NT2/D1 (cell line): Measurements from ENCODE around the gene HOXA3.

Source experiments
- DNase-seq: peaks from one replicate; pipeline ENCODE4 v3.0.0-alpha.2; 2011; ENCODE audit warnings: low read depth, low spot score
- H3K27me3 ChIP-seq: 2 replicates; pipeline ENCODE4 v1.6.0; 2011; ENCODE audit warnings: mild to moderate bottlenecking; ENCODE audit not compliant: insufficient read length, insufficient read depth
- H3K36me3 ChIP-seq: 2 replicates; pipeline ENCODE4 v1.6.1; 2011; ENCODE audit warnings: mild to moderate bottlenecking, low read length, mixed read lengths; ENCODE audit not compliant: insufficient read depth, insufficient read length
- H3K4me1 ChIP-seq: 2 replicates; pipeline ENCODE4 v1.5.1; 2011; ENCODE audit not compliant: insufficient read depth, insufficient read length
- H3K4me3 ChIP-seq: 2 replicates; pipeline ENCODE4 v1.5.1; 2011; ENCODE audit warnings: low read depth; ENCODE audit not compliant: insufficient read length
- H3K9ac ChIP-seq: 2 replicates; pipeline ENCODE4 v1.6.0; 2011; ENCODE audit warnings: low read depth; ENCODE audit not compliant: insufficient read length
- H3K9me3 ChIP-seq: 2 replicates; pipeline ENCODE4 v1.5.1; 2011; ENCODE audit warnings: mild to moderate bottlenecking, low read length; ENCODE audit not compliant: insufficient read depth
- SUZ12 ChIP-seq: IDR thresholded peaks from 2 replicates; pipeline ENCODE4 v1.6.1; 2011; ENCODE audit not compliant: insufficient read length, insufficient read depth; ENCODE audit errors: extremely low read depth
- YY1 ChIP-seq: IDR thresholded peaks from 2 replicates; pipeline ENCODE4 v1.6.1; 2011; ENCODE audit not compliant: insufficient read length, insufficient read depth
- ZNF274 ChIP-seq: IDR thresholded peaks from 2 replicates; pipeline ENCODE4 v1.6.1; 2011; ENCODE audit warnings: mild to moderate bottlenecking, low read depth, low read length

HOXA3 gene

DNA sequence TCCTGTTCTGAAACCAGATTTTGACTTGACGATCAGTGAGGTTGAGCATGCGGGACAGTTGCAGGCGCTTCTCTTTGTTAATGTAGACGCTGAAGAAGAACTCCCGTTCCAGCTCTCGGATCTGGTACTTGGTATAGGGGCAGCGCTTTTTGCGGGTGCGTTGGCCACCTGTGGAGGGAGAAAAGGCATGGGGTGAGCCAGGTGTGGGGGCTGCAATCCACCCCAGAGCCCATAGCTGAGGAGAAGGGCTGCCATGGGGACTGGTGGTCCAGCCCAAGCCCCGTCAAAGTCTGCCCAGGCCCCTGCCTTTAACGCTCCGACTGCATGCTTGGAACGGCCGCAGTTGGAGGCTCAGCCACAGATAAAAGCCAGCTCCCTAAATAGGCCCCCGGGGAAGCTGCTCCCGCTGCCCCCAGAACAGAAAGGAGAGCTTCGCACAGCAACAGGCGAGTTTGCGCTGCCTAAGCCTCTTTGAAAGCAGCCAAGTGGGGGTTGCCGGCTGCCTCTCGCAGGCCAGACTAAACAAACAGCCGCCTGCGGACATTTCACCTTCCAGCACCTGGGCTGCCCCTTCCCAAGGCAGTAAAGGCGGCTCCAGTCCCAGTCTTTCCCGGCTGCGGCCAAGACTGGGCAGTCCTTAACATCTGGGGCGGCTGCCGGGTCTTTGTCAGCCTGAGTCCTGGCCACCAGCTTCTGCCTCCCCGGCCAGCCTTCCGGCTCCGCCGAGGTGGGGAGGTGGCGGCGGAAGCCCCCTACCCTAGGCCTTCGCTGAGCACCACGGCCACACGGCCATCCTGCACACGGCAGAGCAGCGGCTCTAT is 30.7 kb upstream of the HOXA3 start:
- Histone ChIP-seq H3K27me3 (peaks cover 100% of the 10 kb centered on the region), H3K36me3 (no peaks in the 10 kb centered on the region), H3K4me1 (peaks cover 19% of the 10 kb centered on the region), H3K9ac (no peak overlapping the region), H3K9me3 (no peaks in the 10 kb centered on the region), H3K4me3 (no peak overlapping the region)
- no peak for DNase-seq
- TF ChIP-seq ZNF274, result no peak
- peak; percentile 69 for TF ChIP-seq SUZ12

DNA sequence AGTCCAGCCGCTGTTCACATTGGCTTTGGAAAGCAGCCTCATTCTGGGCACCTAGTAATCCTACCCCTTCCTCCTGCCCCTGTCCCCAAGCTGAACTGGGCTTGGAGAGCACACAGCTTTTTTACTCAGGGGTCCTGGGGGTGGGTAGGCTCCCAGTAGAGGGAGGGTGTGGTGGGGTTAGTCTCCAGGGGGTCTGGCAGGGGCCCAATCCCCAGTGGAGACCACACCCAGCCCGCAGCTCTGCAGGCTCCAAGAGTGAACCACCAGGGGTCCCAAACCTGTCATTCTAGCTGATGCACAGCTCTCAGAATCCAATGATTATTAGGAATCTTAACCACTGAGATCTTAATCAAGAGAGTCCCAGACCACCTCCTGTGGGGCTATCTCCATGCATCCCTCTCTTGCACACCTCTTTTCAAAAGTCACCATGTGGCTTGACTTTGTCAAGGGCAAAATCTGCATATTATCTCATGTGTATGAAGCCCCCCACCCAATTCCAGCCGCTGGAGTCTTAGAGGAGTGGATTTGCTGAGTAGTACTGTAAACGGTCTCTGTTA is 30.0 kb upstream of the HOXA3 start:
- no peak overlapping the region for H3K4me3 ChIP-seq
- peaks cover 14% of the 10 kb centered on the region for H3K4me1 ChIP-seq
- no peak for DNase-seq
- no peaks in the 10 kb centered on the region for H3K36me3 ChIP-seq
- peaks cover 100% of the 10 kb centered on the region for H3K27me3 ChIP-seq
- no peak overlapping the region for H3K9ac ChIP-seq
- TF ChIP-seq ZNF274 (no peak), SUZ12 (no peak), YY1 (no peak)
- H3K9me3 ChIP-seq, result no peaks in the 10 kb centered on the region

DNA sequence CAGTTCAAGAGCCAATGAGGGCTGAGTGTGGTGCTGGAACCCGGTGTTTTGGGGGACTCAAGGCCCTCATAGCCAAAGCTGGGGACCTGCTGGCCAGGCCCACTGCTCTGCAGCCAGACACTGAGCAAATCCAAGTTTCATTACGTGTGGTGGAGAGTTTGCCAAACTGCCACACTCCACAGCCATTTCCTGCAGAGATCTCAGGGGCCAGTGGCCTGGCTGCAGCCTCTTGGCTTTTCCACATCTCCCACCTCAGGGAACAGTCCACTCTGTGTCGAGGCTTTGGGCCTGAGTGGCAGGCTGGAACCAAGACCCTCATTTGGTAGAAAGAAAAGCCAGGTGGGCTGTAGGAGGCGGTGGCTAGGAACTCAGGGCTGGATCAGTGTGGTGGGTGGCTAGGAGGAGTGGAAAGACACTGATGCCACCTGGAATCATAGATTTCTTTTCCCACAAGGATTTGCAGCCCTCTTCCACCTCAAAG is 29.5 kb upstream of the HOXA3 start:
- H3K9me3 ChIP-seq, result no peaks in the 10 kb centered on the region
- peaks cover 100% of the 10 kb centered on the region for H3K27me3 ChIP-seq
- H3K4me3 ChIP-seq, result no peak overlapping the region
- DNase-seq, result no peak
- no peak overlapping the region for H3K9ac ChIP-seq
- peak; percentile 27 for TF ChIP-seq SUZ12
- no peak for TF ChIP-seq ZNF274
- TF ChIP-seq YY1, result no peak
- no peaks in the 10 kb centered on the region for H3K36me3 ChIP-seq
- peaks cover 14% of the 10 kb centered on the region for H3K4me1 ChIP-seq

DNA sequence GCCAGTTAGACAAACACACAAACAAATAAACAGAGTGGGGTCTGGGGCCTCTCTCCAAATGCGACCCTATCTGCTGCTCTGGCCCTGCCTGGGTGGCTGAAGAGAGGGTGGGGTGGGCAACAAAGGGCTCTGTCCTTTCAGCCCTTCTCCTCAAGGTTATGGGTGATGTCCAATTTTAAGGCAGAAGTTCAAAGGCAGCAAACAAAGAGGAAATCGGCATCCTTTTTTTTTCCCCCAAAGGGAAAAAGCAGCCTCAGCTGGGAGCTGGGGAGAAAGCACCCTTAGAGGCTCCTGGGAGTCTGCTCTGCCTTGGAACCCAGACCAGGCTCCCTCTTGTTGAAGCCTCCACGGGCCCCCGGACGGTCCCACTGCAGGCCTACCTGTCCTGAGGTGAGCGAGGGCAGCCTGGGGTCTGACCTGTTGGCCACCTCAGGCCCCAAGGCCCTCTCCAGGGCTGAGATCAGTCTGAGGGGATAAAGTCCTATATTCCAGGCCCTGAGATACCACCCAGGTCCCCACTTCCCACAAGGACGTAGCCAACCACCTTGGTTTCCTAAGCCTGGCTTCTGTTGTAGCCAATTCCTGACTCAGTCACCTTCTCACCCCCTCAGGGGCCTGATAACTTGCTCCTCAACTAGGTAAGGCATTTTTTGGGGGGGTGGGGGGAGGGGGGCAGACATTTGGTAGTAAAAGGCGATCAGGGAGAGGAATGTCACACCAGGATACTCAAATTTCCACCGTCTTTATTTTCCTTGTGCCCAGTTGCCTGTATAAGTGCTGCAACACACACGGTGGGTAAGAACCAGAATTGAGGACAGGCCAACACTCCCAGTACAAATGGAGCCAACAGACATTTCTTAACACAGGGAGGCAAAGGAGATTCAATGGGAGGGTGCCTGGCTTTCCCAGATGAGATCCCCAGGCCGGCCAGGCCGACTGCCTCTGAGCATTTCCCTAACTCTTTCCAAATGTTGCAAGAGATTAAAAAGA is 28.3 kb upstream of the HOXA3 start:
- Histone ChIP-seq H3K4me1 (peaks cover 13% of the 10 kb centered on the region), H3K4me3 (no peak overlapping the region), H3K27me3 (peaks cover 100% of the 10 kb centered on the region), H3K36me3 (no peaks in the 10 kb centered on the region), H3K9me3 (no peaks in the 10 kb centered on the region), H3K9ac (no peak overlapping the region)
- TF ChIP-seq SUZ12 (peak; percentile 26), ZNF274 (no peak), YY1 (no peak)
- DNase-seq, result no peak

DNA sequence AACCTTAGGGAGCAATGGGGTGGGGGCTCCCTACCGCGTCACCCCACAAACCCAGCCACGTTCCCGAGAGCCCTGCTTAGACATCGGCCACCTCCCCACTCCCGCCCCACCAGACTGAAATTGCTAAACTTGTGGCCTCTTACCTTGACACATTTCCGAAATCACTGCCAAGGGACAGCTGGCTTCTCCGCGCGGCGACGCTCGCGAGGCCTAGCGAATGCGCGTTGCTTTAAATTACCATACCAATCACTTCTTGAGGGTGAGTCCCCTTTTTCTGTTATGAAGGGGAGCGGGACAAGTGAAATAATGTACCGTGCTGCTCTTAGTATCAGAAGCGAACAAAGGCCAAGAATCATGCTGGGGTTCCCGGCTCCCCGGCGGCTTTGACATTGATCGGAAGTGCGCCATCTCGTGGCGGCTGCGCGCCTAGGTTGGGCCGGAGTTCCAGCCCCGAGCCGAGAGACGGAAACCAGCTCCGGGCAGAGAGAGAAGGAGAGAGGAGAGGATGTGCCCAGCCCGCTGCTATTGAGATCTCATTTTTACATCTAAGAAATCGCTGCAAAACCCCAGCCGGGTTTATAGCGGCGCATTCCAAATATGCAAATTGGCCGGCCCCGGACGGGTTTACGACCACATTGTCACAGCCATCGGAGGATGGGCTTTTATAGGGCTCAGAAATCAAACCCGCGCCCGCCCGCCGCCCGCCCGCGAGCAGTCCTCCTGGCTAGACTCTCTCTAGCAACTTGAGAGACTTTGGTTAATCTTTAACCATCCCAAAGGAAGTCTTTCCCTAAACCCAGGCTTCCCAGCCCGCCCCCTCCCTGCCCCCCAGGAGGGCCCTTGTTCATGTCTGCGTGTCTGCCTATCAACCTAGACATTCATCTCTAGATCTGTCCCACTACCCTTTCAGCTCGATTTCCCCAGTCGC is 27.4 kb upstream of the HOXA3 start:
- H3K9ac ChIP-seq, result no peak overlapping the region
- H3K9me3 ChIP-seq, result no peaks in the 10 kb centered on the region
- peaks cover 100% of the 10 kb centered on the region for H3K27me3 ChIP-seq
- no peak overlapping the region for H3K4me3 ChIP-seq
- DNase-seq, result no peak
- no peaks in the 10 kb centered on the region for H3K36me3 ChIP-seq
- H3K4me1 ChIP-seq, result peaks cover 11% of the 10 kb centered on the region
- no peak for TF ChIP-seq ZNF274
- TF ChIP-seq YY1, result no peak
- peak; percentile 98 for TF ChIP-seq SUZ12

DNA sequence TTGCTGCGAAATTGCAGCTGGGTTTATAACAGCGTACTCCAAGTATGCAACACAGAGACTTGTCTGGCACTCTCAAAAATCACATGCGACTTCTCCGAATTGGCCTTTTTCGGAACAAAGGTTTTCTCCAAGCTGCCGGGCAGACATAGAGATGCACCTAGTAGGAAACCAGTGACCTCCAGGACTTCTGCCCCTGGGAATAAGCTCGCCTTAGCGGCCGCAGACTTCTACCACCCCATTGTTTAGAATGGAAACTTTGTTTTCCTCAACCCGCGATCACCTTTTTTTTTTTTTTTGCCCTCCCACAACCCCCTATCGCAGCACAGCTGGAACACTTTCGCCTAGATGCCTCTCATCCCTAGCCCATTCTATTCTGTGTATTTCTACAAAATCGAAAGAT is 26.6 kb upstream of the HOXA3 start:
- no peak for TF ChIP-seq ZNF274
- TF ChIP-seq YY1, result no peak
- no peak overlapping the region for H3K9ac ChIP-seq
- no peaks in the 10 kb centered on the region for H3K9me3 ChIP-seq
- peaks cover 100% of the 10 kb centered on the region for H3K27me3 ChIP-seq
- peaks cover 7% of the 10 kb centered on the region for H3K4me1 ChIP-seq
- no peaks in the 10 kb centered on the region for H3K36me3 ChIP-seq
- DNase-seq, result no peak
- no peak overlapping the region for H3K4me3 ChIP-seq
